ENCODE measurements around the gene PCID2. TPM values are rescaled to one million over a fixed set of nuclear protein-coding genes. Genes with fewer than 3 reads are reported as not detected.
"Not testable (repeated sequence)": the region's sequence is repeated elsewhere in the genome, so short reads cannot be mapped to it uniquely, and the experiment has no call there.

The PCID2 gene
- total RNA-seq: 61.3 TPM
- long read RNA-seq, transcript PCID2-202 (14 exons, 1,898 nt): major isoform, 114 of 196 reads
- long read RNA-seq, transcript PCID2-206 (15 exons, 1,671 nt): minor isoform, 28 of 196 reads
- long read RNA-seq, transcript PCID2-203 (14 exons, 2,372 nt): minor isoform, 6 of 196 reads
- long read RNA-seq, transcript PCID2-205 (15 exons, 1,654 nt): minor isoform, 28 of 196 reads
- long read RNA-seq, partial matches to known transcripts: 4 of 196 reads
- long read RNA-seq, other reads (novel, unspliced or antisense): 15 of 196 reads

GRCh38 chr13:113208421-113209335 is at the start of gene PCID2:
Gene PCID2, minus strand, starts transcription at chr13:113208669. Its CDS starts 35 bp downstream, at chr13:113208634.
- intact Hi-C loops (cut with micrococcal nuclease): no loop called here
- peak; percentile 94 for DNase-seq
- ATAC-seq: peak; percentile 86

DNA sequence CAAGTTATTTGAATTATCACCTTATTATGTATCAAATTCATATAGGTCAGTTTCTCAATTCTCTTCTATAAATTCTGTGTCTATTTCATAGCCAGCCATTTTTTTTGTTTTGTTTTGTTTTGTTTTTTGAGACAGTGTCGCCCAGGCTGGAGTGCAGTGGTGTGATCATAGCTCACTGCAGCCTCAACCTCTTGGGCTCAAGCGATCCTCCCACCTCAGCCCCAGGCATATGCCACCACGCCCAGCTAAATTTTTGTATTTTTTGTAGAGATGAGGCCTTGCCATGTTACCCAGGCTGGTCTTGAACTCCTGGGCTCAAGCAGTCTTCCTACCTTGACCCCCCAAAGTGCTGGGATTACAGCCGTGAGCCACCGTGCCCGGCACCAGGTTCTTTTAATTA is 49.4 kb upstream of the PCID2 start:
- DNase-seq; ATAC-seq; intact Hi-C loops (cut with micrococcal nuclease): not testable (repeated sequence)

DNA sequence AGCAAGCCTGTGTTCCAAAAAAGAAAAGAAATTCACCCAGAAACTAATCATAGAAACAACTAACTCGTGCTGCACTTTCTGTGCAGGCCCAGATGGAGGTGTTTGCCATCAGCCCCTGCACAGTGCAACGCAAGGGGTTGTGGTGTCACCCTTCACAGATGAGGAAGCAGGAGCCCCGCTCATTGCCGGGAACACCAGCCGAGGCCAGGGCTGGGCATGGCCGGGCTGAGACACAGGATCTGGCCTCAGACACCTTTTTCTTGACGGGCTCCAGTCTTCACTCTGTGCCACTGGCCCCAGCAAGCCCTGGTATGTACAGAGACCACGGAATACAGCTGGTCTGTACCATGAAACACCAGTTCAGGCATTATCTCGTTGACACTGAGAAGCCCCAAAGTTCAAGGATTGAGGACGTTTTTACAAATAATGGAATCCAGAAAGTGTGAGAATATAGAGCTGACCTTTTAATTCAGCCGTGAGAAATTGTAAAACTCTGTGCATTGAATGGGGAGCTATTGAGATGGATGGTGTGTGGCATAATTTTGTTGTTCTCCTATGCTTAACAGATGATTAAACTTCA is 44.1 kb upstream of the PCID2 start:
- ATAC-seq (no peak), DNase-seq (no peak)
- intact Hi-C loops (cut with micrococcal nuclease): no loop called here

DNA sequence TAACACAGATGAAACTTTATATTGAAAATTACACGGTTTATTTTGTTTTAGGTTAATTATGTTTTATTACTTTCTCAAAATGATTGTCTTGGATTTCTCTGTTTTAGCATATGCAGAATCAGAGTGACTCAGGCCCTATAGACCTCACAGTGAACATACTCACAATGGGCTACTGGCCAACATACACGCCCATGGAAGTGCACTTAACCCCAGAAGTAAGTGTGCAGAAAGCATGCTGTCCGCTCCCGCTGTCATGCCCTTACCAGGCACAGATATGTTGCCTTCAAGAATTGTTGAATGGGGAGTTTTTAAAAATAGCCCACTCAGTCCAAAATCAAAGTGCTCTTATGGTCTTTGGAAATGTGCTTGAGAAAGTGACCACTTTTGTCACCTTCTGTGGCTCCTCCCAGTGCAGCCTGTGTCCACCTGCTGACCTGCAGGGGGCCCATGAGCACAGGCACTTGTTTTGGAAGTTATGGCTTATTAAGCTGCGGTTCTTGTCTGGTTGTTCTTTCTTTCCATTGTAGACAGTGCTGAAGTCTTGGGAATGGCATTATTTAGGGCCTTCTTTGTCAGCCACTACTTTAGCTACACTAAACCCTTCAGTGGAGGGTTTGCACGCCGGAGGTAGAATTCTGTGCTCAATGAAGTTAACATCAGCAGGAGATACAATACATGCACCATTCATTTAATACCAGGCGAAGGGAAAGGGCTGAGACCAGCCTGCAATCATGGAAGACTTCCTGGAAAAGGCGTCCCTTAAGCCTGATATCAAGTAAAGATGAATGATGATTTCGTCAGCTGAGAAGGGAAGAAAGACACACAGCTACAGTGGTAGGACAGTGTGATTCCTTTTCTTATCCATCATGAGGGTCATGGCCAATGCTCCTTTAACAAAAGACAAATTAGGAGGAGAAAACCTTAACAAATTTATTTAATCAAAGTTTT is 37.7 kb upstream of the PCID2 start:
- DNase-seq (no peak), ATAC-seq (no peak)
- intact Hi-C loops (cut with micrococcal nuclease): no loop called here

GRCh38 chr13:113243847-113244246 is 35.4 kb upstream of the PCID2 start:
- ATAC-seq (no peak), DNase-seq (no peak)
- intact Hi-C loops (cut with micrococcal nuclease): no loop called here

GRCh38 chr13:113241623-113242022 is 33.2 kb upstream of the PCID2 start:
- intact Hi-C loops (cut with micrococcal nuclease); DNase-seq; ATAC-seq: not testable (repeated sequence)

GRCh38 chr13:113239986-113240385 is 31.5 kb upstream of the PCID2 start:
- no peak for ATAC-seq
- no peak for DNase-seq
- intact Hi-C loops (cut with micrococcal nuclease): no loop called here

- ATAC-seq (no peak), DNase-seq (no peak)
- intact Hi-C loops (cut with micrococcal nuclease): no loop called here
These were observed 30.9 kb upstream of the PCID2 start for GRCh38 chr13:113239357-113239756.

GRCh38 chr13:113238536-113238935 is 30.1 kb upstream of the PCID2 start:
- ATAC-seq (no peak), DNase-seq (no peak)
- intact Hi-C loops (cut with micrococcal nuclease): no loop called here

GRCh38 chr13:113233101-113233500 is 24.6 kb upstream of the PCID2 start:
- ATAC-seq: no peak
- no peak for DNase-seq
- intact Hi-C loops (cut with micrococcal nuclease): no loop called here

GRCh38 chr13:113232208-113233003 is 23.9 kb upstream of the PCID2 start:
- no peak for DNase-seq
- peak; percentile 63 for ATAC-seq
- intact Hi-C loops (cut with micrococcal nuclease): no loop called here

GRCh38 chr13:113231306-113232207 is 23.1 kb upstream of the PCID2 start:
- intact Hi-C loops (cut with micrococcal nuclease): no loop called here
- DNase-seq (no peak), ATAC-seq (no peak)

GRCh38 chr13:113229791-113230190 is 21.3 kb upstream of the PCID2 start:
- DNase-seq (no peak), ATAC-seq (no peak)
- intact Hi-C loops (cut with micrococcal nuclease): no loop called here

DNA sequence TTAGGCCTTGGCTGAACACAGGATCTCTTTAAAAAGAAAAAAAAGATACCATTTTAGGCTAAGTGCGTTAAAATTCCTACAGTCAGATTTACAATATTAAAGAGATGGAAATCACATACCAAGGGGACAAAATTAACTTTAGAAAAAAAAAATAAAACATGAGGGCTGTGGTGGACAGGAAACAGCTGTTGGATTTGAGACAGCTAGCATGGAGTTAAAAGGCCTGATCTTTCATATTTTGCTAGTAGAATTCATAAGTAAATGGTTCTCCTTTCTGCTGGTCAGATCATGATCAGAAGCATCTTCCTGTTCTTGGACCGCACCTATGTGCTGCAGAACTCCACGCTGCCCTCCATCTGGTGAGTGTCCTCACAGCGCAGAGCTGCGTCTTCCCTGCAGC is 20.7 kb upstream of the PCID2 start:
- DNase-seq (no peak), ATAC-seq (no peak)
- intact Hi-C loops (cut with micrococcal nuclease): no loop called here

DNA sequence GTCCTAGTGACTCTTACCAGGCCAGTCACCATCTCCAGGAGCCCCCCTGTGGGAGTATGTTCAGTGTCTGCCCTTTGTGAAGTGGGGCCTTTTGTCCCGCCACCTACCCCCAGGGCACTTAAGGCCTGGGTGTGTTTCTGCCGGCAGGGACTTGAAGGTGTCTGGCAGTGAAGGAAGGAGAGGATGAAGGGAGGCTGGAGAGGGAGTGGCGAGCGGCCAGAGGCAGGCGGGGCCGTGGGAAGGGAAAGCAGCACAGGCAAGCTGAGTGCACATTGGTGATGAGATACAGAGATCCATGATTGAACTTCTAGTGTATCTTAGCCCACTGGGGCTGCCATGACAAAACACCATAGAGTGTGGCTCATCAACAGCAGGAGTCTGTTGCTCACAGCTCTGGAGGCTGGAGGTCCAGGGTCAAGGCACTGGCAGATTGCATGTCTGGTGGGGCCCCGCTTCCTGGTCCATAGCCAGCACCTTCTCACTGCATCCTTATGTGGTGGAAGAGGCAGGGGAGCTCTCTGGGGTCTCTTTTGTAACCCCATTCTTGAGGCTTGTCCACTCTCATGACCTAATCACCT is 18.5 kb upstream of the PCID2 start:
- ATAC-seq (no peak), DNase-seq (no peak)
- intact Hi-C loops (cut with micrococcal nuclease): no loop called here

DNA sequence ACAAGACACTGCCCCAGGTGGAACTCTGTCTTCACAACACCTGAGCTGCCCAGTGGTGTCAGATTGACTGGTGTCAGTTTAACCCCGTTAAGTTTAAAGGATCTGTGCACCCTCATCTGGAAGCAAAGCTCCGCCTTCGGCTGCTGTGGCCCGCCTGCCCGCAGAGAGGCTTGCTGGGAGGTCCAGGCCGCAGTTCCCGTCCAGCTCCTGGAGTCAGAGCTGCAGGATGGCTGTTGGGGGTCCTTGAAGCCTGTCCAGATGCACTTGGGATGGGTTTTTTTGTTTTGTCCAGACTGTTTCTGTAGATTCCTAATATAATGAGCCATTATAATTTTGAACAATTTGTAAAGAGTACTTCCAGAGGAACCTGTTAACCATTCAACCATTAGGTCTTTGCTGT is 17.0 kb upstream of the PCID2 start:
- intact Hi-C loops (cut with micrococcal nuclease): no loop called here
- DNase-seq: no peak
- ATAC-seq: no peak

GRCh38 chr13:113224486-113224885 is 16.0 kb upstream of the PCID2 start:
- DNase-seq (peak; percentile 76), ATAC-seq (peak; percentile 53)

More at GRCh38 chr13:113224486-113224885, 16.0 kb upstream of the PCID2 start:
- intact Hi-C loops (cut with micrococcal nuclease): no loop called here

All from left ventricle myocardium superior (tissue), 1 donor.